NB4 (cell line): ENCODE results near the gene MAPK4.

ENCODE experiments used
- DNase-seq: peaks from one replicate; pipeline ENCODE4 v3.0.0; 2010; ENCODE audit warnings: low read depth
- H3K4me3 ChIP-seq: one replicate; pipeline ENCODE4 v1.5.1; 2011; ENCODE audit warnings: mild to moderate bottlenecking, low read depth, low read length, moderate library complexity
- MYC ChIP-seq: IDR thresholded peaks from 2 replicates; pipeline ENCODE4 v1.6.1; 2011; ENCODE audit warnings: low read depth, low read length
- POLR2A ChIP-seq: IDR thresholded peaks from 2 replicates; pipeline ENCODE4 v1.6.1; 2011; ENCODE audit warnings: mild to moderate bottlenecking; ENCODE audit not compliant: insufficient read length; ENCODE audit errors: extremely low read depth
- TF ChIP-seq, protein P1 (sequence below): IDR thresholded peaks from one replicate; pipeline ENCODE4 v1.5.1; 2012; ENCODE audit warnings: low read depth, low read length
- TF ChIP-seq, protein P2 (sequence below): IDR thresholded peaks from 2 replicates; pipeline ENCODE4 v1.6.1; 2011; ENCODE audit warnings: low read depth, low read length

The MAPK4 gene

GRCh38 chr18:50627594-50628532, 68.0 kb downstream of the MAPK4 start:
- H3K4me3 ChIP-seq = no peak overlapping the region
- DNase-seq = no peak
- TF ChIP-seq, protein P1, sequence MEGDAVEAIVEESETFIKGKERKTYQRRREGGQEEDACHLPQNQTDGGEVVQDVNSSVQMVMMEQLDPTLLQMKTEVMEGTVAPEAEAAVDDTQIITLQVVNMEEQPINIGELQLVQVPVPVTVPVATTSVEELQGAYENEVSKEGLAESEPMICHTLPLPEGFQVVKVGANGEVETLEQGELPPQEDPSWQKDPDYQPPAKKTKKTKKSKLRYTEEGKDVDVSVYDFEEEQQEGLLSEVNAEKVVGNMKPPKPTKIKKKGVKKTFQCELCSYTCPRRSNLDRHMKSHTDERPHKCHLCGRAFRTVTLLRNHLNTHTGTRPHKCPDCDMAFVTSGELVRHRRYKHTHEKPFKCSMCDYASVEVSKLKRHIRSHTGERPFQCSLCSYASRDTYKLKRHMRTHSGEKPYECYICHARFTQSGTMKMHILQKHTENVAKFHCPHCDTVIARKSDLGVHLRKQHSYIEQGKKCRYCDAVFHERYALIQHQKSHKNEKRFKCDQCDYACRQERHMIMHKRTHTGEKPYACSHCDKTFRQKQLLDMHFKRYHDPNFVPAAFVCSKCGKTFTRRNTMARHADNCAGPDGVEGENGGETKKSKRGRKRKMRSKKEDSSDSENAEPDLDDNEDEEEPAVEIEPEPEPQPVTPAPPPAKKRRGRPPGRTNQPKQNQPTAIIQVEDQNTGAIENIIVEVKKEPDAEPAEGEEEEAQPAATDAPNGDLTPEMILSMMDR = no peak
- TF ChIP-seq MYC (no peak), POLR2A (no peak)
- TF ChIP-seq, protein P2, sequence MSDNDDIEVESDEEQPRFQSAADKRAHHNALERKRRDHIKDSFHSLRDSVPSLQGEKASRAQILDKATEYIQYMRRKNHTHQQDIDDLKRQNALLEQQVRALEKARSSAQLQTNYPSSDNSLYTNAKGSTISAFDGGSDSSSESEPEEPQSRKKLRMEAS = no peak

GRCh38 chr18:50628533-50628905, 68.6 kb downstream of the MAPK4 start:
- TF ChIP-seq, protein P1 = no peak
- TF ChIP-seq POLR2A (no peak), MYC (no peak)
- TF ChIP-seq, protein P2 = no peak
- no peak overlapping the region for H3K4me3 ChIP-seq
- no peak for DNase-seq

DNA sequence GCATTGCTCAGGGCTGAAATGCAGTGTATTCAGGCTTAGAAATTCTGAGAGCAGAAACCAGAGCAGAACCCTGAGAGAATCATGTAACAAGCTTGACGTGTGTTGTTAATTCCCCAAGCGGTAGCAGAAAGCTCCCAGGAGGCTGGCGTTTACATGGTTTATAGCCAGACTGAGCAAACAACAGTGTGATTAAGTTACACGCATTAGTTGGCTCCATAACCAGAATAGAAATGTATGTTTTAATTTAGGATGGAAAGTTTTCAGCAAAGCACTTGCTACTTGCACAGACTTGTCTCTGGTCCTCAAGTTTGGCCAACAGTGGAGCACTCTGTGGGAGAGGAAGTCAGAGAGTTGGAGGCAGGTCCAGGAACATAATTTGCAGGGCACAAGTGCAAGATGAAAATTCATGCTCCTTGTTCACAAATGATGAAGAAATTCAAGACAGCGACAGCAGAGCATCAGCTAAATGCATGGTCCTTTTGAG, 69.3 kb downstream of the MAPK4 start:
- no peak overlapping the region for H3K4me3 ChIP-seq
- TF ChIP-seq MYC (no peak), POLR2A (no peak)
- TF ChIP-seq, protein P2 = no peak
- TF ChIP-seq, protein P1 = no peak
- no peak for DNase-seq

DNA sequence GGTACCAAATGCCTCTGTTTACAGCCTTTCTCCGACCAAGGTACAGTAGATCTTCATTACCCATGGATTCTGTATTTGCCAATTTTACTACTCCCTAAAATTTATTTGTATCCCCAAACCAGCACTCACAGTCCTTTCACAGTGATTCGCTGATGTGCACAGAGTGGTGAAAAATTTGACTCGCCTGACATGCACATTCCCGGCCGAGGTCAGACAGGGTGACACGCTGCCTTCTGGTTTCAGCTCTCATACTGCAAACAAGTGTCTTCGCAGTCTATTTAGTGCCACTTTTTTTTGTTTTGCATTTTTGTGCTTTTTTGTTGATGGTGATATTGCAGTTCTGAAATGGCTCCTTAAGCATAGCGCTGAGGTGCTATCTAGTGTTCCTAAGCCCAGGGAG, 71.0 kb downstream of the MAPK4 start:
- no peak overlapping the region for H3K4me3 ChIP-seq
- TF ChIP-seq, protein P1 = no peak
- no peak for TF ChIP-seq MYC
- no peak for TF ChIP-seq POLR2A
- TF ChIP-seq, protein P2 = no peak
- no peak for DNase-seq

- TF ChIP-seq, protein P1 = no peak
- no peak for TF ChIP-seq POLR2A
- TF ChIP-seq, protein P2 = no peak
- TF ChIP-seq MYC = no peak
- DNase-seq = no peak
- H3K4me3 ChIP-seq = no peak overlapping the region
Observed at GRCh38 chr18:50632895-50633515, 73.1 kb downstream of the MAPK4 start.
